Activated T-cell treated with anti-CD3 and anti-CD28 coated beads, Interleukin-2, amount 50 U/mL, for 72 hours (primary cell): ENCODE data around the gene IRF2BPL. TPM values are rescaled to one million over a fixed set of nuclear protein-coding genes. Genes with fewer than 3 reads are reported as not detected.
A peak's percentile ranks its signal among the peaks of the same experiment; 100 is the strongest.

Experiments used
- ATAC-seq, 2 donors: fragments of 150-1000 bp; cut with Tn5 transposase; replicated peaks in 1 of 2; 2 replicates each; pipeline ENCODE4 v1.10.0; 2021; ENCODE audit warnings: moderate library complexity in 2 of 2, mild to moderate bottlenecking in 1 of 2
- DNase-seq, 2 donors: peaks; one replicate each; pipeline ENCODE4 v3.0.0; 2021 to 2022; ENCODE audit warnings: mixed read lengths in 1 of 2
- H3K27ac Mint-ChIP-seq: one replicate; pipeline ENCODE4 v1.8.0; 2022; ENCODE audit warnings: mild to moderate bottlenecking, moderate library complexity, mixed read lengths
- H3K27me3 Mint-ChIP-seq: one replicate; pipeline ENCODE4 v1.8.0; 2022; ENCODE audit warnings: low read depth, mixed read lengths
- H3K36me3 Mint-ChIP-seq, 2 donors: one replicate each; pipeline ENCODE4 v1.8.0; 2022; ENCODE audit warnings: mixed read lengths in 2 of 2, mild to moderate bottlenecking in 1 of 2; ENCODE audit not compliant: insufficient read depth in 2 of 2
- H3K4me1 Mint-ChIP-seq: one replicate; pipeline ENCODE4 v1.8.0; 2022; ENCODE audit warnings: low read depth, mixed read lengths
- H3K4me3 Mint-ChIP-seq, 2 donors: one replicate each; pipeline ENCODE4 v1.8.0; 2022; ENCODE audit warnings: mild to moderate bottlenecking in 2 of 2, mixed read lengths in 2 of 2, moderate library complexity in 2 of 2
- H3K9me3 Mint-ChIP-seq, 2 donors: one replicate each; pipeline ENCODE4 v1.8.0; 2022; ENCODE audit warnings: mixed read lengths in 2 of 2
- total RNA-seq, 2 donors: library from RNA; stranded (reverse); gene quantifications; one replicate each; pipeline ENCODE4 v1.2.3, GENCODE V29; 2022

Gene IRF2BPL
- total RNA-seq, 2 donors from 2014 or later, result 55.6 to 58.0 TPM

DNA sequence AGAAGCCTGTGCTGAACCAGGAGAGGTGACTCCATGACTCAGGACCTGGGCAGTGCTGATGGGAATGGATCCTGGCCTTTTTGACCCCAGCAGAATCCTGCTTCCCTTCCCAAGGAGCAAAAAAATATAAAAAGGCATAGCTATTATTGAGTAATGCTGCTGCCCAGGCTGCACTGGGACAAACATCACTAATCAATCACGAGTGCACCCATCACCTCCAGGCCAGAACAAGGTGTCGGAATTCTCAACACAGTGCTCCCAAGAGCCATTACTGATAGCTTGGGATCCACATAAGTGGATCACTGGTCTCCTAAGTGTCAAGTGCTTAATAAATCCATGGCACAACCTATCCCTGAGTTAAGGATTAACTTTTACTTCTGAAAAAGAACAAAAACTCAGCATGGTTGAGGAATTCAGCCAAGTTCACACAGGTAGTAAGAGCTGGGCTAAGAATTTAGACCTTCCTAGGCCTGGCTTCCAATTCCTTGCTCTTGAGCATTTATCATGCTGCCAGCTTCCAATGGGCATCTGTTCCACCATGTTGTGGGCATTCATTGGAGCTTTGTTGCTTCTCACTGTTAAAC lies 31.9 kb downstream of the IRF2BPL start:
- ATAC-seq, result no peak
- Mint-ChIP-seq H3K4me1 (peaks cover 41% of the 10 kb centered on the region), H3K4me3 (no peak overlapping the region), H3K9me3 (no peaks in the 10 kb centered on the region), H3K27ac (no peak overlapping the region), H3K36me3 (no peaks in the 10 kb centered on the region), H3K27me3 (no peaks in the 10 kb centered on the region)
- DNase-seq, result no peak

DNA sequence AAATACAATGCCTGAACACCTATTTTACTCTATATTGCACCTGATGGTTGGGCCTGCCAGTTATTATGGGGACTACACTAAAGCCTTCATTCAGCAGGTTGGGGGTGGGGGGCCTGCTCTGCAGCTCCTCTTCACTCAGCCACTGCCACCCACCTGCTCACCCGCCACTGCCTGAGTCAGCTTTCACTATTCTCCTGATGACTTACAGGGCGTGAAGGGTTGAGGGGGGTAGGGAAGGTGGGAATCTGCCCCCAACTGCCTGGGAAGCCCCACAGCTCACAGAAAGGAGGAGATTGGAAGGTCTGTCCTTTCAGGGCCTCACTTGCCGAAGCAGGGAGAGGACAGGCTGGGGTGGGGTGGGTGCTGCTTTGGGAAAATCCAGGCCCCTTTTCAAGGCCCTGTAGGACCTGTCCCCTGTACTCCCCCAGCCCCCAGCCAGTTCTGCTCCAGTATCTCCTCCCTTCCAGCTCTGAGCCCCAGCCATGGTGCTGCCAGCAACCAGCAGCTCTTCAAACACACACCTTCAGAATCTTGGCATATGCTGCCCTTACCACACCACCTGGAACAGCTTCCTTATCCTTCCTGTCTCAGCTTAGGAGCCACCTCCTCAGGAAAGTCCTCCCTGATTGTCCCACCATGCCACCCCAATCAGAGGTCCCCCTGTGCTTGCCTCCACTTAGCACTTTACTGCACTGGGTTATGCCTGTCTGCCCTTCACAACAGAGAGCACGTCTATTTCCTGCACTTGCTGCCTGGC lies 33.1 kb downstream of the IRF2BPL start:
- peak overlapping the region; percentile 29 for H3K27ac Mint-ChIP-seq
- DNase-seq (peak; percentile 30 to 55), ATAC-seq (peak; percentile 79 to 80)
- no peaks in the 10 kb centered on the region for H3K9me3 Mint-ChIP-seq
- H3K4me3 Mint-ChIP-seq, result peak overlapping the region; percentile 3 to 39
- no peaks in the 10 kb centered on the region for H3K36me3 Mint-ChIP-seq
- H3K27me3 Mint-ChIP-seq, result no peaks in the 10 kb centered on the region
- H3K4me1 Mint-ChIP-seq, result peaks cover 33% of the 10 kb centered on the region

DNA sequence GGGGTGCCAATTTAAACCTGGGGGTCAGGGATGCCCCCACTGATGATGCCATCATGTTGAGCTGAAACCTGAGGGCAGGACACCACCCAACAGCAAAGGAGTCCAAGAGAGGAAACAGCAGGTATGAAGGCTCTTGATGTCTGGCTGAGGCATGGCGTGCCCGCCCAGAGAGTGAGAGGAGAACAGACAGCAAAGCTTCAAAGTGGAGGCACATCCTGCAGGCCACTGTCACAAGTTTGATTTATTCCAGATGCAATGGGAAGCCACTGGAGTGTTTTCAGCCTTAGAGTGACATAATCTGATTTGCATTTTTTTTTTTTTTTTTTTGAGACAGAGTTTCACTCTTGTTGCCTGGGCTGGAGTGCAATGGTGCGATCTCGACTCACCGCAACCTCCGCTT lies 34.8 kb downstream of the IRF2BPL start:
- DNase-seq (no peak), ATAC-seq (no peak)
- no peaks in the 10 kb centered on the region for H3K36me3 Mint-ChIP-seq
- H3K9me3 Mint-ChIP-seq, result no peaks in the 10 kb centered on the region
- H3K27ac Mint-ChIP-seq, result peak overlapping the region; percentile 14
- no peaks in the 10 kb centered on the region for H3K27me3 Mint-ChIP-seq
- H3K4me3 Mint-ChIP-seq, result no peak overlapping the region
- H3K4me1 Mint-ChIP-seq, result peaks cover 30% of the 10 kb centered on the region

DNA sequence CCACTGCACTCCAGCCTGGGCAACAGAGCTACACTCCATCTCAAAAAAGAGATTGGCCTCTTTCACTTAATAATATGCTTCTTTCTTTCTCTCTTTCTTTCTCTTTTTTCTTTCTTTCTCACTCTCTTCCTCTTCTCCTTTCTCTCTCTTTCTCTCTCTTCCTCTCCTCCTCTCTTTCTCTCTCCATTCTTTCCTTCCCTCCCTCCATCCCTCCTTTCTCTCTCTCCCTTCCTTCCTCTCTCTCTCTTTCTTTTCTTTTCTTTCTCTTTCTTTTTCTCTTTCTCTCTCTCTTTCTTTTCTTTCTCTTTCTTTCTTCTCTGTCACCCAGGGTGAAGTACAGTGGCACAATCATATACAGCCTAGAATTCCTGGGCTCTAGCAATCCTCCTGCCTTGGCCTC lies 38.4 kb downstream of the IRF2BPL start:
- Mint-ChIP-seq H3K4me1 (peaks cover 25% of the 10 kb centered on the region), H3K27me3 (no peaks in the 10 kb centered on the region), H3K4me3 (no peak overlapping the region), H3K27ac (peak overlapping the region; percentile 41), H3K9me3 (no peaks in the 10 kb centered on the region), H3K36me3 (no peaks in the 10 kb centered on the region)
- DNase-seq (no peak), ATAC-seq (no peak)

DNA sequence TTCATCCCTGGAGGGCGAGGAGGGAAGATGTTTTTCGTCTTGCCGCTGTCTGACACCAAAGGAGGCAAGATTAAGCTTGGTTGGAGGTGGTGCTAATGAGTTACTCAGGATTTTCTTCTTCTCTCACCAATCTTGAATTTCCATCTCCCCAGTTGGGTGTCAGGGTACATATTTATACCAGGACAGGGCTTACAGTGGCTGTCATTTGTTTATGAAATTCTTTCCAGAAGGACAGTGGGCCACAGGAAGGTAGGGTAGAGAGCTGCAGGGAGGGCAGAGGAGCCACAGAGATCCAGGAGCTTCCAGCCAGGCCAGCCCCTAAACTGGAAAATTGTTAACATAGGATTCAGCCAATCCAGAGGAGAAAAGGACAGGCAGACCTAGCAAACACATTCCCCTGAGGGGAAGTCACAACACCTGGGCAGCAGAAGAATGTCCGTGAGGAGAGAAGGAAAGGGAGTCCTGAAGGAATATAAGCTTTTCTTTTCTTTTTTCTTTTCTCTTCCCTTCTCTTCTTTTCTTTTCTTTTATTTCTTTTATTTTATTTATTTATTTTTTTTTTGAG lies 40.5 kb downstream of the IRF2BPL start:
- H3K27me3 Mint-ChIP-seq, result no peaks in the 10 kb centered on the region
- peaks cover 8% of the 10 kb centered on the region for H3K4me1 Mint-ChIP-seq
- H3K36me3 Mint-ChIP-seq, result no peaks in the 10 kb centered on the region
- H3K4me3 Mint-ChIP-seq, result no peak overlapping the region
- no peaks in the 10 kb centered on the region for H3K9me3 Mint-ChIP-seq
- ATAC-seq (no peak), DNase-seq (no peak)
- H3K27ac Mint-ChIP-seq, result no peak overlapping the region

DNA sequence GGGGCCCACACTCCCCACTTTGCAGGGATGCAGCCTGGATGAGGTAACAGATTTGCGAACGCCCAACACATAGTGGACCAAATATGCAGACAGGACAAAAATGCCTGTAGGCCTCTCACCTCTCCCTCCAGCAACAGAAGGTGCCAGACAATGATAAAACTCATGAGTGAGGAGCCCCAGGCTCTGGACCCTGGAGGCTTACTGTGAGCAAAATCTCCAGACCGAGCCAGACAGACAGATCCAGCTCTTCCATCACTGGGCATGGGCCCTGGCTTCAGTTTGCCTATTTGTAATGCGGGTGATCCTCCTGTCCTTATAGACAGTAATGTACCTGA lies 42.3 kb downstream of the IRF2BPL start:
- ATAC-seq (no peak), DNase-seq (no peak)
- Mint-ChIP-seq H3K36me3 (peaks cover 2 to 7% of the 10 kb centered on the region in 2 donors), H3K27me3 (no peaks in the 10 kb centered on the region), H3K4me3 (no peak overlapping the region), H3K4me1 (peaks cover 8% of the 10 kb centered on the region), H3K27ac (no peak overlapping the region), H3K9me3 (peaks cover 4% of the 10 kb centered on the region in 2 donors)

DNA sequence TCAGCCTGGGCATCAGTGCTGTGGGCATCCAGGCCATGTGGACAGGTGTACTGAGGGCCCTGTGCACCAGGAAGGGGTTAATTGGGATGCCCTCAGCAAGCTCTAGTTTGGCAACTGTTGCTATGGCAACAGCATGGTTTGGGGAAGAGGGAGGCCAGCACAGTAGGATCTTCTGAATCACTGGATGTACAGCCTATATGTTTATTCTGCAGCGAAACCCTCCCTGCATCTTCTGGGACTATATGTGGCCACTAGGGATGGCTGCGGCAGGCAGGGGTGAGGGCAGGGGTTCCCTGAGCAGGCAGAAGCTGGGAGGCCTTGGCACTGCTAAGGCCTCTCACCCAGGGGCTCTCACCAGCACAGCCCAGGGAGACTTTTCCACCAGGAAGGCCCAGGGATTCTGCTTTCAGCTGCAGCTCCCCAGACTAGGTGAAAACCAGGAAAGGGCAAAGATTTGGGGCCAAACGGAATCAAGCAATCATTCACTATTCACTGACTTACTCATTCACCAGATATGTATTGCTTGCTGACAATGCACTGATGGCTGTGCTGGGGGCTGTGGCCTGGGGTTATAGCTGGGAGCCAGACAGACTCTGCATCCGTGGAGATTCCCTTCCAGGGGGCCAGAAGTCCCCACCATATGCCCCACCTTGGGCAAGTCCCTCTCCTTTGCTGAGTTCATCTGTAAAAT lies 42.8 kb downstream of the IRF2BPL start:
- peaks cover 8% of the 10 kb centered on the region for H3K4me1 Mint-ChIP-seq
- no peak overlapping the region for H3K27ac Mint-ChIP-seq
- H3K27me3 Mint-ChIP-seq, result no peaks in the 10 kb centered on the region
- no peak for DNase-seq
- H3K9me3 Mint-ChIP-seq, result peaks cover 4% of the 10 kb centered on the region in 2 donors
- peaks cover 3 to 8% of the 10 kb centered on the region in 2 donors for H3K36me3 Mint-ChIP-seq
- no peak overlapping the region for H3K4me3 Mint-ChIP-seq
- ATAC-seq, result no peak

DNA sequence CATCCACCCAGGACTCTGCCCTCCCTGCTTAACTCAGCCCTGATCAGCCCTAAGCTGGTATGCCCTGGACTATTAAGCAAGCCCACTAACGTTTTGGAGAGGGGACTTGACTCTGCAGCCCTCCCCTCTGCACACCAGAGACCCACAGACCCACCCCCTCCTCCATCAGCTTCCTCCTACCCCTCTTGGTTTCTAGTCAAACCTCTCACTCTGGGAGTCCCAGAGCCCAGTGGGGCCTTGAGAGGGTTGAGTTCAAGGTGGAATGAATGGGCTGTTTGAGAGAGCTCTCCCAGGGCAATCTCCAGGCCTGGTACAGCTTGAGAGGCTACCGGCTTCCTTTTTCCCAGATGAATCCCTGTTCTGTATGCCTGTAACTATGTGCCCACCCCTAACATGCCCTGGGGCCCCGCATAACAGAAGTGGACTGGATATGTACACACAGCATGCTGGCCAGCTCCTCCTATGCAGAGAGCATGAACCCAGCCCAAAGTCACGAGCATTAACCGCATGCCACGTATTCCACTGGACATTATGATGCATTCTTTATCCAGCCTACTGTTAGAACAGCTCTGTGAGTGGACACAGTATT lies 43.6 kb downstream of the IRF2BPL start:
- no peak overlapping the region for H3K27ac Mint-ChIP-seq
- H3K4me3 Mint-ChIP-seq, result no peak overlapping the region
- DNase-seq (no peak), ATAC-seq (no peak)
- peaks cover 3 to 8% of the 10 kb centered on the region in 2 donors for H3K36me3 Mint-ChIP-seq
- no peaks in the 10 kb centered on the region for H3K27me3 Mint-ChIP-seq
- H3K4me1 Mint-ChIP-seq, result peaks cover 8% of the 10 kb centered on the region
- peaks cover 4% of the 10 kb centered on the region in 2 donors for H3K9me3 Mint-ChIP-seq

DNA sequence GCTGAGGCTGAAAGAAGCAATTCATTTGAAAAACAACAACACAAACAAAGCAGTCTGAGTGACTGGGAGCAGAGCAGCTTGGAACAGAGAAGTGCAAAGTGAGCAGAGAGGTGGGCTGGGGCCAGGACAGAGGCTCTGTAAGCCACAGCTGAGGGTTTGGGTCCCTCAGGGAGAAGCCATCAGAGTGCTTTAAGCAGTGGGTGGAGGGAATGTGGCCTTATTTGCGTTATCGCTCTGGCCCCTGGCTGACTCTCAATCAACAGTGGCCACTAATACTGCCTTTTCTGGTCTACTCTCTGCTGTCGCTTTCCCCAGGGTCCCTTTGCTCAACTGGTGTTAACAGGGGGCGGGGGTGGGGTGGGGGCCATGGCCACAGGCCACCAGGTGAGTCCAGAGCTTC lies 44.2 kb downstream of the IRF2BPL start:
- DNase-seq (no peak), ATAC-seq (no peak)
- peaks cover 3 to 8% of the 10 kb centered on the region in 2 donors for H3K36me3 Mint-ChIP-seq
- H3K9me3 Mint-ChIP-seq, result peaks cover 4% of the 10 kb centered on the region in 2 donors
- no peak overlapping the region for H3K27ac Mint-ChIP-seq
- H3K4me3 Mint-ChIP-seq, result no peak overlapping the region
- peaks cover 8% of the 10 kb centered on the region for H3K4me1 Mint-ChIP-seq
- H3K27me3 Mint-ChIP-seq, result no peaks in the 10 kb centered on the region

DNA sequence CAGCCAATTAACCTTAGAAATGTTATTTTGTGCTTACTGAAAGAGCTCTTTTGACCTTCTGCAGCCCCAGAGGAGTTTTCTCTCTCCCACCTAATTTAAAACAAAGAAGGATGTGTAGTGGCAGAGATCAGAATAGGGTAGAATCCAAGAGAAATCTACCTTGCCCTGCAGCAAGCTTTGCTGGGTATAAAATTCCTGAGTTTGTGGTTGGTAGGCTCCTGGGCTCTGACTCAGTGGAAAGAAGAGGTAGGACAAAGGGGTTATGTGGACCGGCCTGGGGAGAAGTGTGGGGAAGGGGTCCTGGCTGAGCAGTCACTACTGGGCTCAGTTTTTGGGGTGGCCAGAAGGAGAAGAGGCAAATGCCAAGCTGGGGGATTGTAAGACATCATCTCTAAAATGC lies 46.8 kb downstream of the IRF2BPL start:
- Mint-ChIP-seq H3K4me3 (no peak overlapping the region), H3K27ac (no peak overlapping the region), H3K9me3 (peaks cover 4% of the 10 kb centered on the region in 2 donors), H3K4me1 (peaks cover 25% of the 10 kb centered on the region), H3K36me3 (peaks cover 3 to 8% of the 10 kb centered on the region in 2 donors), H3K27me3 (no peaks in the 10 kb centered on the region)
- ATAC-seq (no peak), DNase-seq (no peak)

DNA sequence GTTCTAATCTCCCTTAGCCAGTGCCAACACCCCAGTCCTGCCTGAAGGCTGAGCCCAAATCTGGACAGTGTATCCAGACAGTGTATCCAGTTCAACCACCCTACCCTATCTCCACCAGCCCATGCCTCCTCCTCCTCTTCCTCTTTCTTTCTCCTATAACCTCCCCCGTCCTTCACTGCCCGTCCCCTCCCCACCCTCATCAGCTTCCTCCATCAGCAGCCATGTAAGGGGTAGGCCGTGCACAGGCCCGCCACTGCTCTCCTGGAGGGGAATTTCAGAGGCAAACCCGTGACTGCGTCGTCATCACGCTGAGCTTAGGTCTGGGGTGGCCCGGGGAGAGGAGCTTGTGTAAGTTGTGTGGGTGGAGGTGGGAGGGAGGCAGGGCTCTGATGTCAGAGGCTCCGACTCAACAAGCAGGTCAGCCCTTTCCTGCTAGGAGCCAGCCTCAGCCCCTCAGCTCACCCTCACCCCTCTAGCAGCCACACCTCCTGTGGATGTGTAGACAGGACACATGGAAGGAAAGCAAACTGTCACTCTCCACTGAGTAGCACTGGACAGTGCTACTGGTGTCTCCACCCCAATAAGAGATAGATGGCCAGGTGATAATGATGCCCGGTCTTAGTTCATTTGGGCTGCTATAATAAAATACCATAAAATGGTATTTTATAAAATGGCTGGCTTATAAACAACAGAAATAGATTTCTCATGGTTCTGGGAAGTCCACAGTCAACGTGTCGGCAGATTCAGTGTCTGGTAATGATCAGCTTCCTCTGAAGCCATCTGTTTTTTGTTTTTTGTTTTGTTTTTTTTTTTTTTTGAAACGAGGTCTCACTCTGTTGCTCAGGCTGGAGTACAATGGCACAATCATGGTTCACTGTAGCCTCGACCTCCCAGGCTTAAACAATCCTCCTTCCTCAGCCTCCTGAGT lies 50.5 kb downstream of the IRF2BPL start:
- Mint-ChIP-seq H3K4me3 (peak overlapping the region; percentile 64 to 72), H3K9me3 (peaks cover 4% of the 10 kb centered on the region in 2 donors), H3K27ac (peak overlapping the region; percentile 76), H3K36me3 (peaks cover 3 to 8% of the 10 kb centered on the region in 2 donors), H3K27me3 (no peaks in the 10 kb centered on the region), H3K4me1 (peaks cover 34% of the 10 kb centered on the region)
- ATAC-seq (peak; percentile 98), DNase-seq (peak; percentile 90 to 91)

DNA sequence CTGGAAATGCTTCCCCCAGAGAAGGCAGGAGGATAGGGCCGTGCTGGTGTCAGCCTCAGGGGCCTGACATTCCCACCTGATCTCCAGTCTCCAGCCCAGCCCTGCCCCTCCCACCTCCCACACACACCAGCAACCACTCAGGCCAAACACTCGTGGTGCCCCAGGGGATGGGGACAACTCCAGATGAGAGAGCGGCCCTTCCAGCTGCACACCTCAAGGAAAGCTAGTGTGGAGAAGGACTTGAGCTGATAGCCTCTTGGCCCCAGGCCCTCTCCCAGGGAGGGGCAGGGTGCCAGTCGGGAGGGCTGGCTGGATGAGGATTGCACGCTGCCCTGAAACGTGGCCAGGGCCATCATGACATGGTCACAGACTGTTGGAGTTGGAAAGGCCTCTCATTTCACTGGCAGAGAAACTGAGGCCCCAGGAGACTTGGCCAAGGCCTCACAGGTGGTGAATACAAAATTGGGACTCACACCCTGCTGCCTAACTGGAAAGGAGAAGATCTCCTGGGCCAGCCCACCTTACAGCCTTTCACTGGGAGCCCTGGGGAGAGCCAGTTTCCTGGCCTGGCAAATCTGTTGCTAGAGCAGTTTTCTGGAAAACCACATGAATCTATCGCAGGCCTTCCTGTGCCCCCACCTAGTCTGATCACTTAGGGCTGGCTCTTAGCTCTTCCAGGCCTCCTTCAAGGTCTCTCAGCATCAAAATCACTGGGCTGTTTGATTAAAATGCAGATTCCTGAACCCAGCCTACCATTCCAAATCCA lies 52.1 kb downstream of the IRF2BPL start:
- Mint-ChIP-seq H3K27me3 (no peaks in the 10 kb centered on the region), H3K4me3 (no peak overlapping the region), H3K9me3 (no peaks in the 10 kb centered on the region), H3K4me1 (peaks cover 34% of the 10 kb centered on the region), H3K27ac (no peak overlapping the region), H3K36me3 (peaks cover 2 to 3% of the 10 kb centered on the region in 2 donors)
- no peak for ATAC-seq
- no peak for DNase-seq
